ENCODE measurements around the gene OPCML. TPM values are rescaled to one million over a fixed set of nuclear protein-coding genes. Genes with fewer than 3 reads are reported as not detected.

OPCML gene
- total RNA-seq, 4 donors from 2014 or later: not detected

GRCh38 chr11:132429685-132430084 lies 1102.6 kb downstream of the OPCML start:
- intact Hi-C loops (cut with DNase I; ENCODE audit: low total_unique reads): no loop called here
- no peaks in the 10 kb centered on the region for H3K27me3 ChIP-seq
- TF ChIP-seq POLR2AphosphoS5 (IDR thresholded peaks at IDR 0.05) (no peak), CTCF (IDR thresholded peaks at IDR 0.05) (no peak), POLR2A (IDR thresholded peaks at IDR 0.05) (no peak)

GRCh38 chr11:132427611-132428010 lies 1104.7 kb downstream of the OPCML start:
- Histone ChIP-seq H3K4me3 (no peak overlapping the region), H3K27ac (no peak overlapping the region), H3K27me3 (no peaks in the 10 kb centered on the region), H3K9me3 (no peaks in the 10 kb centered on the region), H3K4me1 (no peaks in the 10 kb centered on the region), H3K36me3 (no peaks in the 10 kb centered on the region)
- 71 to 75% methylated on average over 4 to 6 of the region's 6 CpGs for WGBS, 2 donors (ENCODE audit: low coverage in 1 of 2)
- in situ Hi-C loops (cut with MboI; ENCODE audit: low pct_ligation_motif_present in 1 of 4, low pct_unique_long_range_greater_than_20kb in 1 of 4, low sequenced_read_pairs in 3 of 4): no loop called here
- no peak for TF ChIP-seq POLR2AphosphoS5 (IDR thresholded peaks at IDR 0.05)
- intact Hi-C loops (cut with DNase I; ENCODE audit: low total_unique reads): no loop called here
- no peak for DNase-seq

More at GRCh38 chr11:132429685-132430084, 1102.6 kb downstream of the OPCML start:
- Histone ChIP-seq H3K27ac (no peak overlapping the region), H3K36me3 (no peaks in the 10 kb centered on the region), H3K4me1 (no peaks in the 10 kb centered on the region), H3K4me3 (no peak overlapping the region), H3K9me3 (no peaks in the 10 kb centered on the region)
- 62 to 85% methylated on average over 3 to 8 of the region's 8 CpGs for WGBS, 2 donors (ENCODE audit: low coverage in 1 of 2)
- no peak for DNase-seq
- in situ Hi-C loops (cut with MboI; ENCODE audit: low pct_ligation_motif_present in 1 of 4, low pct_unique_long_range_greater_than_20kb in 1 of 4, low sequenced_read_pairs in 3 of 4): no loop called here

GRCh38 chr11:132424433-132424832 lies 1107.9 kb downstream of the OPCML start:
- in situ Hi-C loops (cut with MboI; ENCODE audit: low pct_ligation_motif_present in 1 of 4, low pct_unique_long_range_greater_than_20kb in 1 of 4, low sequenced_read_pairs in 3 of 4): no loop called here
- no peaks in the 10 kb centered on the region for H3K27me3 ChIP-seq
- DNase-seq: no peak
- H3K27ac ChIP-seq: no peak overlapping the region
- H3K36me3 ChIP-seq: no peaks in the 10 kb centered on the region
- no peaks in the 10 kb centered on the region for H3K4me1 ChIP-seq
- no peaks in the 10 kb centered on the region for H3K9me3 ChIP-seq
- 66 to 94% methylated on average over 7 to 8 of the region's 8 CpGs for WGBS, 2 donors (ENCODE audit: low coverage in 1 of 2)
- no peak overlapping the region for H3K4me3 ChIP-seq
- intact Hi-C loops (cut with DNase I; ENCODE audit: low total_unique reads): no loop called here
- TF ChIP-seq POLR2AphosphoS5 (IDR thresholded peaks at IDR 0.05) (no peak), EP300 (IDR thresholded peaks at IDR 0.05; ENCODE audit: low read depth) (no peak), POLR2A (IDR thresholded peaks at IDR 0.05) (no peak), CTCF (IDR thresholded peaks at IDR 0.05) (no peak)

GRCh38 chr11:132423266-132423665 lies 1109.0 kb downstream of the OPCML start:
- H3K27me3 ChIP-seq: no peaks in the 10 kb centered on the region
- no peak overlapping the region for H3K27ac ChIP-seq
- no peak overlapping the region for H3K4me3 ChIP-seq
- in situ Hi-C loops (cut with MboI; ENCODE audit: low pct_ligation_motif_present in 1 of 4, low pct_unique_long_range_greater_than_20kb in 1 of 4, low sequenced_read_pairs in 3 of 4) (no loop called here), intact Hi-C loops (cut with DNase I; ENCODE audit: low total_unique reads) (no loop called here)
- WGBS, 2 donors (ENCODE audit: low coverage in 1 of 2): 80 to 100% methylated on average over 1 to 4 of the region's 4 CpGs
- H3K36me3 ChIP-seq: no peaks in the 10 kb centered on the region
- H3K4me1 ChIP-seq: no peaks in the 10 kb centered on the region
- TF ChIP-seq EP300 (IDR thresholded peaks at IDR 0.05; ENCODE audit: low read depth) (no peak), POLR2AphosphoS5 (IDR thresholded peaks at IDR 0.05) (no peak), POLR2A (IDR thresholded peaks at IDR 0.05) (no peak), CTCF (IDR thresholded peaks at IDR 0.05) (no peak)
- H3K9me3 ChIP-seq: no peaks in the 10 kb centered on the region
- DNase-seq: no peak

GRCh38 chr11:132422722-132423121 lies 1109.6 kb downstream of the OPCML start:
- H3K4me3 ChIP-seq: no peak overlapping the region
- H3K4me1 ChIP-seq: no peaks in the 10 kb centered on the region
- no peak for DNase-seq
- no peak overlapping the region for H3K27ac ChIP-seq
- intact Hi-C loops (cut with DNase I; ENCODE audit: low total_unique reads) (no loop called here), in situ Hi-C loops (cut with MboI; ENCODE audit: low pct_ligation_motif_present in 1 of 4, low pct_unique_long_range_greater_than_20kb in 1 of 4, low sequenced_read_pairs in 3 of 4) (no loop called here)
- no peaks in the 10 kb centered on the region for H3K27me3 ChIP-seq
- no peak for TF ChIP-seq CTCF (IDR thresholded peaks at IDR 0.05)
- no peak for TF ChIP-seq POLR2AphosphoS5 (IDR thresholded peaks at IDR 0.05)
- TF ChIP-seq EP300 (IDR thresholded peaks at IDR 0.05; ENCODE audit: low read depth): no peak
- no peak for TF ChIP-seq POLR2A (IDR thresholded peaks at IDR 0.05)
- H3K9me3 ChIP-seq: no peaks in the 10 kb centered on the region
- no peaks in the 10 kb centered on the region for H3K36me3 ChIP-seq
- WGBS, 2 donors (ENCODE audit: low coverage in 1 of 2): 79 to 88% methylated on average over 2 to 5 of the region's 5 CpGs

Measured in transverse colon (tissue), 4 donors.